Measurements from ENCODE around the gene RASGRF1.
"Not testable (repeated sequence)": the region's sequence is repeated elsewhere in the genome, so short reads cannot be mapped to it uniquely, and the experiment has no call there.

The RASGRF1 gene

DNA sequence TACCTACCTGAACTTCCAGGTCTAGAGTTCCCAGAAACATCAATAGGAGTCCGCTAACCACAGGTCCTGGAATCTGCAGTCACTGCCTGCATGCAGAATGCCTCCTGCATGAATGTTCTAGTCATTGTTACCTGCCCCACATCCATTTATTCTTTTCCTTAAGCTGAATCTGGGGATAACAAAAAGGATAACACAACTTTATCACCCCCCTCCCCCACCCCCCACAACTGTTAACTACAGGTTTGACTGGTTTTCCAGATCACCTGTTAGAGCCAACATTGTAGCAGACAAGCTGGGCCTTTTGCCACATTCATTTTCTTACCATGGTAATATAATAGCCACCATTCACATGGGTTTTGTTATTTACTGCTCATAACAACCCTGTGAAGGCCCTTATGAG is 141.1 kb downstream of the RASGRF1 start:
- DNase-seq: no peak

DNA sequence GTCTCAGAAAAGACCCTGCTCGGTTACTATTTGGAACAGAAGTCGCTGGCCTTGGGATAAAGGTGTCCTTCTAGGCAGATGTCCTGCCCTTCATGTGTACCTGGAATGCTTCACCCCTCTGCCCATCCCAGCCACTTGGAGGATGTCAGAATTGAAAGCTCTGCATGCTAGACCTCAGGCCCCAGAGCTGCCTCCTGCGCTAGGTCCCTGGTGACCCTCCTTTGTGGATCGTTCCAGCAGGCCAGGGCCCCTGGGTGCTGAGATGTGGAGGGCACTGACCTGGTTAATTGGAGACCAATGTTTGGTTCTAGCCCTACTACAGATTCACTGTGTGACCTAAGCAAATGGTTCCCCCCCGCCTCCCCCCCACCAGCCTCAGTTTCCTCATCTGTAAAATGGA is 143.1 kb downstream of the RASGRF1 start:
- no peak for DNase-seq

DNA sequence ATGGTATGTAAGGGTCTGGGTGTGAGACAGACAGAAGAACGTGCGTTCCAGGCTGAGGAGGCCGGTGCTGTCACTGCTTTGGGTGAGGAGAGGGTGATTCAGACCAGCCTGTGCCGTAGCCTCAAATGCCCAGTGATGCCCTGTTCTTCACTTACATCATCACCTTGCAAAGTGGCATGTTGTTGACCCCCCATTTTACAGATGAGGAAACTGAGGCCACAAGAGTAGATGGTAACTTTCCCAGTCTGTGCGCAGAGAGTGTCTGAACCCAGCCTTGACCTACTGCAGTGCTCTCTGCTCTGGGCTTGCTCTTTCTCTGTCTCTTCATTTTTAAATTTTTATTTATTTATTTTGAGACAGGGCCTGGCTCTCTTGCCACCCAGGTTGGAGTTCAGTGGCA is 144.1 kb downstream of the RASGRF1 start:
- no peak for DNase-seq

DNA sequence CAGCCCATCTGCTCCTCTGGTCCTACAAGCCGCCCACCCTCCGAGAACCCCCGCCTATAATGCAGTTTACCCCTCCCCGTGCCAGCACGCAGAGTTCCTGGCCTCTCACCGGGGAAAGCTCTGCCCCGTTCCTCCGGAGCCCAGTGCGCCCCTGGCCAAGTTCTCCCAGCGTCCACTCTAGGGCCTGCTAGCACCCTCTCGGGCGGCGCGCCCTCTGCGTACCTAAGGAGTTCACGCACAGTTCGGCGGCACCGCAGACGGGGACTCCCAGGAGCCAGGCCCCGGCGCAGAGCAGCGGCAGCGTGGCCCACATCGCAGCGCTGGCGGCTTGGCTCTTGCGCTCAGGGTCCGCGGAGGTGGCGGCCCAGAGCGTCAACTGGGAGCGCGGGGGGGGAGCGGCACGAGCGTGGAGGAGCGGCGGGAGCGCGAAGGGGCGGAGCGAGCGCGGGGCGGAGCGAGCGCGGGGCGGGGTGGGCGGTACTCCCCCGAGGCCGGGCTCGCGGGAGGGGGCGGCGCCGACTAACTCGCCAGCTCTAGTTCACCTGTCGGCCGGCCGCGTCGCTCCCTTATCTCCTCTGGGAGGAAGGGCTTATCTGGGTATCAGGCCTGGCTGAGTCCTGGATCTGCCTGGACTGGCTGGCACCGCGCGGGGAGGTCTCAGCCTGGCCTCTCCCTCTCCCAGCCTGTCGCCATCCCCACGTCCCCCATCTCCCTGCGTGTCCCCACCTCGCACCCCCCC is 145.7 kb downstream of the RASGRF1 start, which contains the start of gene CTSH:
TSS of gene CTSH (minus strand) at position 378 of the 739 bp plus-strand sequence. CDS start at position 313, 65 bp downstream.
- no peak for DNase-seq

DNA sequence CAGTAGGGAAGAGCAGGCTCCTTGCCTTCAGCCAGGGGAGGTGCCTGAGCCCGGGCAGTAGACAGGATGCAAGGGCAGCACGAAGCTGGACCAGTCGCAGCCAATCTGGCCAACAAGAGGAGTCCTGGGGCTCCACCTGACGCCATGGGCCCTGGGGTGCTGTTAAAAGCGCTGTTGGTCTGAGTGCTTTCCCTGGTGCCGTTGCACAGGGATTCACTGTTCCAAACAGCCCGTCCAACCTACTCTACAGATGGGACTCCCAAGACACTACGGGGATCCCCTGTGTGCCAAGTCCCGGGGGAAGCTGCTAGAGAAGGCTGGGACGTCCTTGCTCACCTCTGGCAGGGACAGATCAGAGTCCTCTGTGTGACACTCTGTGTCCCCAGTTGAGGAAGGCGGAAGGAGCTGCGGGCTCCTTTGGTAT is 146.4 kb downstream of the RASGRF1 start:
- no peak for DNase-seq

DNA sequence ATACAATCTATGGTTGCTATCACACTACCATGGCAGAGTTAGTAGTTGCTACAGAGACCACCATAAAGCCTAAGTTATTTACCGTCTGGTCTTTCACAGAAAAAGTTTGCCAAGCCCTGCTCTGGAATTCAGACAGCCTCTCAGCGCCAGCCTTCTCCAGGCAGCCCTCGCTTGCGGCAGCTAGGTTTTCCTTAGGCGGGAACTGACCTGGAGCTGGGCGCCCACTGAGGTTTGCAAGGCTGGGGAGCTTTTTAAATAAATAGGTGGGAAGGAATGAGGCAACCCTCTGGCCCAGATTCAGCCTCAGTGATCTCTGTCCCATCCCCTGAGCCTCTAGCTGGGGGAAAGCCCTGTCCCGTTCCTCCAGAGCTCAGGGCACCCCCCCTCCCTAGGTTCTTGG is 146.9 kb downstream of the RASGRF1 start:
- DNase-seq: no peak

DNA sequence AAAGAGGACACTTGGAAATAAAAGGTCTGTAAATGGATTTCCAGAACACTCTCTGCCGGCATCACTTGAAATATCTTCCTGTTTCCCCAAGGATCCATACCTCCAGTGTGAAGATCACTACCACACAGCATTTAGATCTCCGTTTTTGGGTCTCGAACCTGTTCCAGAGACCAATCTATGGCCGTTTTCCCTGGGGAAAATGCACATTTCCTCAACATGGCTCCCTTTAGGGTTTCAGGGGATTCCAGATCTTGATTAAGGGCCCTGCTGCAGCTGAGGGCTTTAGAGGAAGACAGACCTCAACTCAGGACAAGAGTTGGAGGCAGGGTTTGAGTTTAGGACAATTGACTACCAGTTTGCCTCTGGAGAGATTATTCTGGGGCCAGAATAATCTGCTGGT is 147.8 kb downstream of the RASGRF1 start:
- DNase-seq: no peak

DNA sequence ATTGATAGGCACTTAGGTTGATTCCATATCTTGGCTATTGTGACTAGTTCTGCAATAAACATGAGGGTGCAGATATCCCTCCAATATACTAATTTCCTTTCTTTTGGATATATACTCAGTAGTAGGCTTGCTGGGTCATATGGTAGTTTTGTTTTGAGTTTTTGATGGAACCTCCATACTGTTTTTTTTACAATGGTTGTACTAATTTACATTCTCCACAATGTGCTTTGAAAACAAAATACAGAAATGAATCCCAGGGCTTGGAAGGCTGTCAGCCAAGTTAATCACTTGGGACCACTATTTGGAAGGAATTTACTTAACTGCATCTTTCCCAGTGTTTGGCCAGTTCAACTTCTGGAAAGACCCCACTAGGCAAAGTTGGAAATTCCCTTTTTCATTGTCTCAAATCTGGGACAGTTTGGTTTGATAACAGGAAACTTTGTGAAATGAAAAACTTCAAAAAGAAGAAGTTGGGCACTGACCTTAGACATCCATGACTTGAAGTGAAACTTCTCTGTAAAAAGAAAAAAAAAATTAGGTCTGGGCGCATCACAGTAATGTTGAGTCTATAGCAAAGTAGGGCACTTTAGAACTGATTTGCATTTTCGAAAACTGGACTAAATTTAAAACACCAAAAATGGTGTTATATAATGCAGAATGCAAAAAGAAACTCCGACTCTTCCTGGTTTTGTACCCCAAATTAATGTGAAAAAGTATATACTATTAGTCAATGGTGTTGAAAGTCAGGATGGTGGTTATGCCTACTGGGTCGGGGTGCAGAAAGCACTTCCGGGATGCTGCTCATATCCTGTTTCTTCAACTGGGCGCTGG is 151.7 kb downstream of the RASGRF1 start:
- DNase-seq: no peak

DNA sequence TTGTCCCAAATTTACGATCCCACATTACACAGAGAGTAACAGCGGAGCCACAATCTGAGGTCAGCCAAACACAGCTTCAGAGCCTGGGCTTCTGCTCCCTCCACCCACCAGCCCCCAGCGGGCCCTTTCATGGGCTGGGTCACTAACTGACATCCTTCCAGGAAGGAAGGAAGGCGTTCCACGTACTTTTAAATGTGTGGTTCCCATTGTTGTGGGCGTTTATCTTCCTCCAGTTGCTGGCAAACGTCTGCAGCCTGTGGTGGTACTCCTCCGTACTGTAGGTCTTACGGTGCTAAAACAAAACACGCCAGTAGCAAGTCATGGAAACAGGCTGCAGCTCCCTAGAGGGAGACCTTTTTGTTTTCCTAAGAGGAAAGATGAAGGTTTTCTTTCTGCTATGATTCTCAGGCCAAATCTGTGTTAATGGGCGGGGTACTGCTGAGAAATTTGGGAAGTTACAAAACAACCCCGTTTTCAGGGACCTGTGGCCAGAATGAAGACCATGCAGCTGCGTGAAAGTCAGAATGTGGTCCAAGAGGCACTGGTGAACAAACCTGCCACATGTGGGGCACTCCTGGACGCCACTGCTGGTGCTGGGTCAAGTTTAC is 153.3 kb downstream of the RASGRF1 start:
- DNase-seq: no peak

DNA sequence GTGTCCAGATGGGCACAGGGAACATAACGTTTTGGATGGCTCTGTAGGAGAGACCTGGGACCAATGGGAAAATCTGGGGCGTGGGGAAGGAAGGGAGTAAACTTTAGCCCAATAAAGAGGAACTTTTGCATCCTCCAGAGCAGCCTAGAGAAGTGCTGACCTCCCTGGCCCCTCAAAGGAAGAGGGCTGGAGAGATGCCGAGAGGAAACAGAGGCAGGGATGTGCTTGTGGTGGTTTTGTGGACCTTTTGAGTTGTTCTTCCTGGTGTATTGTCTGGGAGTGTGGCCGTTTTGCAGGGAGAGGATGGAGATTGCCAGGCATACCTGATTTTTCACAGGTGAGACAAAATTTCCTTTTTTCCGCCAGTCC is 155.9 kb downstream of the RASGRF1 start:
- no peak for DNase-seq

DNA sequence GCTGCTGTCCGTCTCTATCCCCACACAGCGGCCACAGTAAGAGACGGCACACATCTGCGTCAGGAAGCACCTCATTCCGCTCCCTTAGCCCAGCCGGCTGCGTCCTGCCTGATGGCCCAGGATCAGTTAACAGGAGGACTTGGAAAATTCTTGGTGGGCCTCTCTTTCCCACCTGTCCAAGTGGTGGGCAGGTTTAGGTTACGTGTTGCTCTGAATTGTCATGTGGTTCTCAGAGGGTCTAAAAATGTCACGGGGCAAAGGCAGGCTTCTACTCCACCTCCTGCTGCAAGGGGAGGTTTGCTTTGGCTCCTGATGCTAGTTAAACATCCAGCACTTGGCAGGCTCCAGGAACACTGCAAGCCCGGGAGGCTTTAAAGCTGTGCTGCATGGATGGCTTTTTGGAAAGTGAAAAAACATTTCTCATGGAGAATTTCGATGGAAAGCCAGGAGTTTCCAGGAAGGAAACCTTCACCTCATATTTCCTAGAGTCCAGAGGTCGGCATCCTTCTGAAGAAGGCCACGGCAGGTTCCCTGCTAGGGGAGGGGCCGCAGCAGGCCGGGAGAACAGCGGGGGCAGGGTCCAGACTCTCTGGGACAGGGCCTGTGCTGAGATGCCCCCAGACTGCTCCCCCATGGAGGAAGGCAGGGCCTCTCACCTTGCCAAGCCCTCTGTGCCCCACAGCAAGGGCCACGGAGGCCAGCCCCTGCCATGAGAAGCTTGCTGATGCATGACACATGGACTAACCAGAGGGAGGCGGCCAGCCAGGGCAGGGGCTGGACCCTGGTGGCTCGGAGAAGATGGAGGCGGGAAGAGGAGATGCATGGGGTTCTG is 156.5 kb downstream of the RASGRF1 start:
- DNase-seq: no peak

DNA sequence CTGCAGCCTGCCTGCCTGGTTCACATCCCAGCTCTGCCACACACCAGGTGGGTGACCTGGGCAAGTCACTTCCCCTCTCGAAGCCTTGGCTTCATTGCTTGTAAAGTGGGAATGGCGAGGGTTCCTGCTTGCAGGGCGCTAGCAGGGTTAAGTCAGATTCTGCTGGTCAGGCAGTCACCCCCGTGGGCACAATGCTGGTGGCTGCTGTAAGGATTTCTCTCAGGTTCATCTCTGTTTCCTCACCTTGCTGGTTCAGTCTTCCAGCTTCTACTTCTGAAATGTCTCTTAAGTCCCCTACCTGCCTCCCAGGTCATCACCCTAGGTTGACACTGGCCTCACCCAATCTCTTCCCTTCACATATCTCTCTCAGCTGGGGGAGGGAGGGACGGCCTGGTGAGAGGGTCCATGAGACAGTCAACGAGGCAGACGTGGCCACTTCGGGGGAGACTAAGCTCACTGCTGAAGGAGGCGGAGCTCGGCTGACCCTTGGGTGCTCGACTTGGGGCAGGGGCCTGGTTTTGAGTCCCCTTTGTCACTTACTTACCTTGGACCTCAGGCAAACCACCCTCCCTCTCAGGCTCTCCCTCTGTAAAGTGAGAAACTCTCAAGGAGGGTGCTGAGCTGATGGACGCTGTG is 157.3 kb downstream of the RASGRF1 start:
- no peak for DNase-seq

DNA sequence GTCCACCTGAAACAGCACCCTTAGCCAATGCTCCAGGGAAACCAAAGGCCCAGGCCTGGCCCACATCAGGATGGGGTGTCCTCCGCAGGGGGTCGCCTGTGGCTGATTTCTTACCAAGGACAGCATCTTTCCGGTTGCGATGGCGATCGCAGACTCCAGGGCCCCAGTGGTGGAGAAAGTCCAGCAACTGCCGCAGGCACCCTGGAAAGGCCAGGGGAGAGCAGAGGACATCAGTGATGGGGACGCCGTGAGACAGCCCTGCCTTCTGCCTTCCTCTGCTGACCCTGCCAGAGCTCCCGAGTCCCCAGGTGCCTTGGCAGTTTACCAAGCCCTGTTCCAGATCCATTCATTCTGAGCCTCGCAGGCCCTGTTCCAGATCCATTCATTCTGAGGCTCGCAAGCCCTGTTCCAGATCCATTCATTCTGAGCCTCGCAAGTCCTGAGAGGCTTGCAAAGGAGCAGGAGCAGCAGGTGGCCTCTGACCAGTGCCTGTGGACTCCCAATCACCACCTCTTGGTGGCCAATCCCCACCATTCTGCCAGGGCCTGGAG is 158.2 kb downstream of the RASGRF1 start:
- no peak for DNase-seq

DNA sequence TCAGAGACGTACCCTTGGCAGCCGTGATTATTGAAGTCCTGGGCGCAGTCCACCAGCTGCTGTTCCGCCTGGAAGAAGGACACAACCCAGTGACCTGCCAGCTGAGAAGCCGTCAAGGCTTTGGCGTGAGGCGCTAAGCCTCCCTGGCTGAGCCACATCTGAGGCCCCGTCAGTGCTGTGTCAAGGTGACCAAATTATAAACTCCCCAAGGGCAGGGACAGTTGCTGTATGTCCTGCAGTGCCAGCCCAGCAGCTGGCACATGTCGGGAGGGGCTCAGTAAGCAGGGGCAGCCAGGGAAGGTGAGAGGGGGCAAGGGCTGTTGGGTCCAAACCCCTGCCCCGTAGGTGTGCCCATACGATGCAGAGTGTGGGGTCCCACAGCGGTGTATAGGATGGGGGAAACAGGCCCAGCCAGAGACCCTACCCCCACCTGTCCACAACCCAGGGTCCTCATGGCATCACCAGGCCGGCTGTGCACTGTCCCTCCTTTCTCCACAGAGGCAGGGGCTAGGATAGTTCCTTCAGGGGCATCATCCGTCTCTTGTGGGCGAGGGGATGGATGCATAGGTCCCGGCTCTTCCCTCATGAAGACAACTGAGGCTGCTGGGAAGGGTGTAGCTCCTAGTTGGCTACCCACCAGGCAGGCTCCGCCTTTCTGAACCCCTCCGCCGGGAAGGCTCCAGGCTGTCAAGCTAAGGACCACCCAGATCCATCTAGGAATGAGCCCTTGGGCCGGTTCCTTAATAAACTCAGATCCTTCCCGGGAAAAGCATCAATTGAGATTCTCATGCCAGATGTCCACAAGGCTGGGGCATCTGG is 158.9 kb downstream of the RASGRF1 start:
- DNase-seq: no peak

DNA sequence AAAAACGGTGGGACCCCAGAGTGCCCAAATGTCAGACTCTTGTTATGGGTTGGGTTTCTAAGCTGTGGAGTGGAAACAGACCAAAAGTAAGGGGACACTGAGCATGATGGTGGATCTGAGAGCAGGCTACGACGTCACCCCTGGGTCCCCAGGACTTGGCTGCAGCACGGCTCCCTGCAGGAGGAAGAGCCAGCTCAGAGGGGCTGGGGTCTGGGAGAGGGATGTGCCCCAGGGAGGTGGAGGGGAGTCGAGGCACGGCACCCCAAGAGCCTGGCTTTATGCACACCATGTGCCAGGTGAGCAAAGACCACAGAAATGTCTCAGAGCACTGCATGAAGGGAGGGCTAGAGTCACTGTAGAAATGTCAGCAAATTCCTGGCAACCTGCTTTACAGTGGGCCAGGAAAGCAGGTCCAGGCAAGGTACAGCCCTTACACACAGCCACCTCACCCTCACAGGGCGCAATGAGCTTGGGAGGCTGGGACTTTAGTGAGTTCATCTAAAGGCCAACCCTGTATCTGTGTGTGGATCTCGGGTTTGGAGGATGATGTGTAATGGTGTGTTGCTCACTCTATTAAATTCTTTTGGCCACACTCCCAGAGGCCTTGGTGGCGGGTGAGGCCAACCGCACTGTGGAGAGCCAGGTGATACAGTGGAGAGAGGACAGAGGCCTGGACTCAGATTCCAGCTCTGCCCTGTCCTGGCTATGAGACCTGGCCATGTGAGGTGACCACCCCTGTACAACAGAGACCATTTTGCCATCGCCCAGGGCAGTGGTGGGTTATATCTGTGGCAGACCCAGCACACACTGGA is 159.8 kb downstream of the RASGRF1 start:
- no peak for DNase-seq

DNA sequence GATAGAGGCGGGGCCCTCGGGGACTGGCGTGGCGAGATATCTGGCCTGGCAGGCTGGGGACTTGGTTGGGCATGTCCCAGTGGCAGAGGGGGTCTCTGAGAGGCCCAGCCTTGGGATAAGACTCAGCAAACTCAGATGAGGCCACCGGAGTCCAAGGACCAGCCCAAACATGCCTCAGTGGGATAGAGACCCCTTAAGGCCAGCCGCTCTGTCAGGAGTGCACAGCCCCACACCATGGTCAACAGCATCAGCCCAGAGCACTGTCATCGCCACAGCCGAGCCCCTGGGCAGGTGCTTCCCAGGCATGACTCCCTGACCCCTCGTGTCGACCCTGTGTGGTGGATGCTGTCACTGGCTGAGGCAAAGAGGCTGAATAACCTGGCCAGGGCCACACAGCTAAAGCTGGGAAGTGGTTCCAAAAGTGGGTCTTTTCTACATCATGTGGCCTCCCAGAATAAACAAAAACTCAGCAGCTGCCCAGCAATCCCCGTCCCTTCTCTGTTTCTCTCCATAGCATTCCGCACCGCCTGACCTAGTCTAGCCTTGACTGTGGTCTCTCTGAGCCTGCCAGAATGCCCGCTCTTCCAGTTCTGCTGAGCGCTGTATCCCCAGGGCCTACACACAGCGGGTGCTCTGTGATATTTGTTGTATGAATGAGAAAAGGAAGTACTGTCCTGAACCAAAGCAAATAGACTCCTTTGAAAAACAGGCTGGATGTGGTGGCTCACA is 160.9 kb downstream of the RASGRF1 start:
- DNase-seq: no peak

DNA sequence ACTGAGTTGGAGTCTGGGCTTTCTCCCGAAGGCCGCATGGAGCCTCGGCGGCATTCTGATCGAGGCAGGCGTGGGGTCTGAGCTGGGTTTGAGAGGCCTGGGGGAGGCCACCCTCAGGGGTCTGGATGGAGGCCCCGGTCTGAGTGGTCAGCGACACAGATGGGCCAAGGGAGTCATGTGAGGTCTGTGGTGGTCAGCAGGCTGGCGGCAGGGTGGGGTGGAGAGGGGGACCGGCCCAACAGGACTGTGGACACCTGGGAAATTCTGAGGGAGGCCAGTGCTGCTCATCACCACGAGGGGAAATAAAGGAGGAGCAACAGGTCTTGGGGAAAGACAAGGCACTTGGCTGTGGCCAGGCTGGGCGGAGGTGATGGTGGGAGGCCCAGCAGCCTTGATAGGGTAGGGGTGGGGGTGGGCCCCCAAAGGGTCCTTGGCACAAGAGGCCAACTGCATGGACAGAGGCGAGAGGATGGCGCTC is 161.9 kb downstream of the RASGRF1 start:
- DNase-seq: no peak

DNA sequence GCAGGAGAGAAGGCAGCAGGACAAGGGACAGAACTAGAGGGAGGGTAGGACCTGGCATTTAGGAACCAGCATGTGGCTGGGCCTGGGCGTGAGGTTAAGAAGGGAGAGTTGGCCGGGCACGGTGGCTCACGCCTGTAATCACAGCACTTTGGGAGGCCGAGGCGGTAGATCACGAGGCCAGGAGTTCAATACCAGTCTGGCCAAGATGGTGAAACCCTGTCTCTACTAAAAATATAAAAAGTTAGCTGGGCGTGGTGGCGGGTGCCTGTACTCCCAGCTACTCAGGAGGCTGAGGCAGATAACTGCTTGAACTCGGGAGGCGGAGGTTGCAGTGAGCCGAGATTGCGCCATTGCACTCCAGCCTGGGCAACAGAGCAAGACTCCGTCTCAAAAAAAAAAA is 162.4 kb downstream of the RASGRF1 start:
- DNase-seq: not testable (repeated sequence)

DNA sequence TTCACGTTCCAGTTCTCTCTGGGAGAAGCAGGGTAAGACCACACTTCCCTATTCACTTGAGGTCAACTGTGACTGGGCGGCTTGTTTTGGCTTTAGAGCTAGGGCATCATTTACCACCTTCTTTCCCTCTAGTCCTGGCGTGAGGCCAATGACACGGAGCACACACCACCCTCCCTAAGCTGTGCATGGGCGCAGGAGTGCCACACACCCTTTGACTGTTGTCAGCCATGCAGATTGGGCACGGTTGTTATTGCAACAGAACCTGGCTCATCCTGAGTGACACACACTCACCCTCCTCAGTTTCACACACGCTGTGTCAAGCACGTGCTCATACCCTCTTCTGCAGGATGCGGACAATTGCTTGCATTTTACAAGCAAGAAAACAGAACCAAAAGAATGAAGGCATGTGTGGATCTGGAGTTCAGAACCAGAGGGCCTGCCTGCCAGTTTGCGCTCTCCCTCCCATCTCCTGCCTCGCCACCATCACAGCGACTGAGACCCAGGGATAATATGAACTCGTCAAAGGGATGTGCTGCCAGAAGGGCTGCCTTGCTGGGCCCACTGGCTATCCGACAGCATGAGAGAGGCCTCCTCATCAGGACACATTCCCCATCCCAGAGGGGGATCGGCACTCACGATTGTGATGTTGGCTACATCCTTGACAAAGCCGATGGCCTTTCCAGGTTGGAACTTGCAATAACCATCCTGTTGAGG is 163.3 kb downstream of the RASGRF1 start:
- no peak for DNase-seq

Data from NCI-H1694 treated with DMSO at 0.1 percent for 48 hours (cell line).